ENCODE data around the gene LIF.

LIF gene

GRCh38 chr22:30252411-30253204, 6.0 kb upstream of the LIF start:
- ChIA-PET CTCF (interaction anchor here (0.6 kb wide), 2 partner anchors 94 to 145 kb away, joined by 3 read pairs; no protein-coding TSS in a partner anchor), POLR2A (interaction anchor here (1.0 kb wide), 1 partner anchor 132 kb away, joined by 4 read pairs; no protein-coding TSS in a partner anchor)
- DNase-seq (ENCODE audit: extremely low spot score) = no peak
- TF ChIP-seq FOXA1 (IDR thresholded peaks at IDR 0.05) (no peak), FOXM1 (IDR thresholded peaks at IDR 0.05; ENCODE audit: borderline replicate concordance) (no peak), L3MBTL2 (conservative IDR thresholded peaks at IDR 0.05) (no peak), NFRKB (IDR thresholded peaks at IDR 0.05) (no peak), HDGF (IDR thresholded peaks at IDR 0.05; ENCODE audit: borderline replicate concordance) (no peak), ARNT (IDR thresholded peaks at IDR 0.05) (no peak), PKNOX1 (IDR thresholded peaks at IDR 0.05) (no peak), SUZ12 (IDR thresholded peaks at IDR 0.05) (no peak), SP1 (IDR thresholded peaks at IDR 0.05) (no peak), CTBP1 (IDR thresholded peaks at IDR 0.05; ENCODE audit: borderline replicate concordance) (no peak), TARDBP (IDR thresholded peaks at IDR 0.05) (no peak), ZNF384 (IDR thresholded peaks at IDR 0.05) (no peak)

- TF ChIP-seq FOXA1 (IDR thresholded peaks at IDR 0.05) (no peak), BHLHE40 (IDR thresholded peaks at IDR 0.05; ENCODE audit: borderline replicate concordance) (no peak), FOXK2 (IDR thresholded peaks at IDR 0.05) (no peak), HDGF (IDR thresholded peaks at IDR 0.05; ENCODE audit: borderline replicate concordance) (no peak), ARNT (IDR thresholded peaks at IDR 0.05) (no peak)
- DNase-seq (ENCODE audit: extremely low spot score) = no peak
- ChIA-PET CTCF (interaction anchor here (0.9 to 1.0 kb wide), 4 partner anchors 9 to 163 kb away, joined by 3 to 14 read pairs (median 3); no protein-coding TSS in a partner anchor), POLR2A (no interaction called here)
Observed at GRCh38 chr22:30251711-30252110, 5.2 kb upstream of the LIF start.

GRCh38 chr22:30250661-30251267, 4.2 kb upstream of the LIF start:
- no peak for DNase-seq (ENCODE audit: extremely low spot score)
- TF ChIP-seq PKNOX1 (IDR thresholded peaks at IDR 0.05) = no peak
- TF ChIP-seq HDGF (IDR thresholded peaks at IDR 0.05; ENCODE audit: borderline replicate concordance) = no peak
- TF ChIP-seq CTBP1 (IDR thresholded peaks at IDR 0.05; ENCODE audit: borderline replicate concordance) = no peak
- no peak for TF ChIP-seq ELF4 (IDR thresholded peaks at IDR 0.05)
- no peak for TF ChIP-seq ZNF384 (IDR thresholded peaks at IDR 0.05)
- no peak for TF ChIP-seq ARNT (IDR thresholded peaks at IDR 0.05)
- no peak for TF ChIP-seq L3MBTL2 (conservative IDR thresholded peaks at IDR 0.05)
- no peak for TF ChIP-seq BHLHE40 (IDR thresholded peaks at IDR 0.05; ENCODE audit: borderline replicate concordance)
- TF ChIP-seq TARDBP (IDR thresholded peaks at IDR 0.05) = no peak
- TF ChIP-seq SP1 (IDR thresholded peaks at IDR 0.05) = no peak
- TF ChIP-seq NFRKB (IDR thresholded peaks at IDR 0.05) = no peak
- TF ChIP-seq FOXA1 (IDR thresholded peaks at IDR 0.05) = no peak
- TF ChIP-seq FOXM1 (IDR thresholded peaks at IDR 0.05; ENCODE audit: borderline replicate concordance) = no peak
- no peak for TF ChIP-seq LEF1 (IDR thresholded peaks at IDR 0.05; ENCODE audit: borderline replicate concordance)
- no peak for TF ChIP-seq SUZ12 (IDR thresholded peaks at IDR 0.05)
- TF ChIP-seq FOXK2 (IDR thresholded peaks at IDR 0.05) = no peak
- POLR2A ChIA-PET = interaction anchor here (1.4 to 1.6 kb wide), 2 partner anchors 106 to 173 kb away, joined by 3 to 4 read pairs; partner anchors contain the start of genes CCDC157 and SF3A1
- CTCF ChIA-PET = interaction anchor here (0.5 to 1.0 kb wide), 7 partner anchors 10 to 351 kb away, joined by 3 to 14 read pairs (median 3); no protein-coding TSS in a partner anchor

- no peak for DNase-seq (ENCODE audit: extremely low spot score)
- CTCF ChIA-PET = interaction anchor here (0.5 to 0.7 kb wide), 3 partner anchors 142 to 649 kb away, joined by 3 to 4 read pairs (median 3); no protein-coding TSS in a partner anchor
- TF ChIP-seq HDGF (IDR thresholded peaks at IDR 0.05; ENCODE audit: borderline replicate concordance) = no peak
- POLR2A ChIA-PET = interaction anchor here (1.4 to 1.6 kb wide), 2 partner anchors 107 to 174 kb away, joined by 3 to 4 read pairs; partner anchors contain the start of genes CCDC157 and SF3A1
Observed at GRCh38 chr22:30250039-30250565, 3.5 kb upstream of the LIF start.

- DNase-seq (ENCODE audit: extremely low spot score) = no peak
- TF ChIP-seq FOXK2 (IDR thresholded peaks at IDR 0.05) = no peak
- TF ChIP-seq SP1 (IDR thresholded peaks at IDR 0.05) = no peak
- TF ChIP-seq ARNT (IDR thresholded peaks at IDR 0.05) = no peak
- TF ChIP-seq CTBP1 (IDR thresholded peaks at IDR 0.05; ENCODE audit: borderline replicate concordance) = no peak
- TF ChIP-seq FOXM1 (IDR thresholded peaks at IDR 0.05; ENCODE audit: borderline replicate concordance) = no peak
- TF ChIP-seq TARDBP (IDR thresholded peaks at IDR 0.05) = no peak
- TF ChIP-seq L3MBTL2 (conservative IDR thresholded peaks at IDR 0.05) = no peak
- TF ChIP-seq FOXA1 (IDR thresholded peaks at IDR 0.05) = no peak
- TF ChIP-seq ZNF384 (IDR thresholded peaks at IDR 0.05) = no peak
- TF ChIP-seq LEF1 (IDR thresholded peaks at IDR 0.05; ENCODE audit: borderline replicate concordance) = no peak
- no peak for TF ChIP-seq HDGF (IDR thresholded peaks at IDR 0.05; ENCODE audit: borderline replicate concordance)
- no peak for TF ChIP-seq NFRKB (IDR thresholded peaks at IDR 0.05)
- no peak for TF ChIP-seq BHLHE40 (IDR thresholded peaks at IDR 0.05; ENCODE audit: borderline replicate concordance)
- TF ChIP-seq SUZ12 (IDR thresholded peaks at IDR 0.05) = no peak
- no peak for TF ChIP-seq PKNOX1 (IDR thresholded peaks at IDR 0.05)
- no peak for TF ChIP-seq ELF4 (IDR thresholded peaks at IDR 0.05)
- ChIA-PET CTCF (interaction anchor here (0.7 kb wide), 2 partner anchors 141 to 648 kb away, joined by 3 to 4 read pairs; no protein-coding TSS in a partner anchor), POLR2A (interaction anchor here (1.6 kb wide), 1 partner anchor 108 kb away, joined by 4 read pairs; the partner anchor contains the start of genes CCDC157 and SF3A1)
Observed at GRCh38 chr22:30249049-30250038, 2.8 kb upstream of the LIF start.

All from HEK293T (cell line).